Measurements from ENCODE around the gene EGFL7. TPM values are rescaled to one million over a fixed set of nuclear protein-coding genes. Genes with fewer than 3 reads are reported as not detected.
A peak's percentile ranks its signal among the peaks of the same experiment; 100 is the strongest.

Gene EGFL7
- total RNA-seq, 2 donors from 2014 or later, result 5.7 TPM; not detected in 1

DNA sequence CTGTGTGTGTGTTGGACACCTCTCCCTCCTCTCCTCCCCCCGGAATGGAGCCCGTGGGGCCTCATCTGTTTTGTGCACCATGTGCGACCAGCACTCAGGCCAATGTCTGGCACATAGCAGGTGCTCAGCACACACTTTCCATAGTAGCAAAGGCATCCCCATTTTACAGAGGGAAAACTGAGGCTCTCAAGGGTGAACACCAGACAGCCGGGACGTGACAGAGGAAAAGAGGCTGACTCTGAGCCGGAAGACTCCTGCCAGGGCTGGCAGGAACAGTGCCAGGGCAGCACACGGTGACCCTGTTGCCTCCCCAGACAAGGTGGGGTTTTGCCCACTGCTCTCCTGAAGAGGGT, 26.4 kb downstream of the EGFL7 start:
- Mint-ChIP-seq H3K36me3 (ENCODE audit: low read depth) (no peaks in the 10 kb centered on the region), H3K4me1 (peaks cover 8% of the 10 kb centered on the region), H3K27me3 (peaks cover 6% of the 10 kb centered on the region), H3K27ac (no peak overlapping the region), H3K4me3 (peak overlapping the region; percentile 36)
- no peaks in the 10 kb centered on the region for H3K9me3 ChIP-seq (ENCODE audit: control insufficient read depth, low read length, poor library complexity, severe bottlenecking)
- no peak for DNase-seq
- no peak for ATAC-seq

DNA sequence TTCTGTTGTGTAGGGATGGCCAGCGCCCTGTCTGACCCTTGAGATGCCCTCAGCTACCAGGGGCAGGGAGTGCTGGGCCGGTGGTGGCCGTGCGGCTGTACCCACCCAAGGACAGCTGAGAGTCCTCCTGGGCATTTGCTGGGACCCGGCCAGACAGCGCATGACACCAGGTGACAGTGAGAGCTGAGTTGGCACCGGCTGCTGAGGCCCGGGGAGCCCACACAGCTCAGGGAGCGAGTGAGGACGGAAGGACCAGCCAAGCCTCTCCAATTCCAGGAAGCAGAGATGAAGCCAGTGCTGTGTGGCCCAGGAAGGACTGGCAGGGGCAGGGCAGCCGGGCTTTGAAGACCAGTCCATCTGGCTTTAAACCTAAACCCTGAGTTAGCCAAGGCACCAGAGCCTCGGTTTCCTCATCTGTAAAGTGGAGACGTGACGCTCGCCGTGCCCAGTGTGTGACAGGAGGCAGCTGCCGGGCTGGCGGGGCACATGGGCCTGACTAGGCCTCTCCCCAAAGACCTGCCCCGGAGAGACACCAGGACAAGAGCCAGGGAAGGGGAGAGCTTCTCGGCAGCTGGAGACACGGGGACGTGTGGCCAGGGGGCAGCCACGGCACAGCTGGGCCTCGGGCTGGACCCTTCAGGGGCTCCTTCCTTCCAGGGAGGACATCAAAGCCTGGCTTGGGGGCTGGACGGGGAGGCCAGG, 27.5 kb downstream of the EGFL7 start:
- Mint-ChIP-seq H3K4me3 (no peak overlapping the region), H3K4me1 (peaks cover 8% of the 10 kb centered on the region), H3K27ac (peak overlapping the region; percentile 53), H3K36me3 (ENCODE audit: low read depth) (no peaks in the 10 kb centered on the region), H3K27me3 (peaks cover 6% of the 10 kb centered on the region)
- no peaks in the 10 kb centered on the region for H3K9me3 ChIP-seq (ENCODE audit: control insufficient read depth, low read length, poor library complexity, severe bottlenecking)
- no peak for ATAC-seq
- no peak for DNase-seq

DNA sequence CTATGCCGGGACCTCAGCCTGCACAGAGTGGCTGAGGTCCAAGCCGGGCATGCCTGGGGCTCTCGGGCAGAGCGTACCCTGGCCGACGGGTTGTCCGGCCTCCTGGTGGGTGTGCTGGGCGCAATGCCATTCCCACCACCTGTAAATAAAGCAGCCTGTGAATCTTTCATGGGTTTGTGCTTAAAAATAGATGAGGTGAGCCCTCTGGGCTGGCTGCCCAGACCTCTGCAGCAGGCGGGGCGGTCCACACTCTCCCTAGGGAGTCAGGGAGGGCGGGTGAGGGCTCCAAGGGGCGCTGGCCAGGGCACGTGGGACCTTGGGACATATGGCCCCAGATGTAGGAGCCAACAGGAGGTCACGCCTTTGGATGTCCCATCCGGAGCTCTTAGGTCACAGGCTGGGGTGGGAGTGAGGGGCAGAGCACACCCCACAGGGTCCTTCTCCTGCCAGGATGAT, 28.1 kb downstream of the EGFL7 start:
- H3K4me1 Mint-ChIP-seq, result peaks cover 7% of the 10 kb centered on the region
- peak overlapping the region; percentile 53 for H3K4me3 Mint-ChIP-seq
- no peaks in the 10 kb centered on the region for H3K36me3 Mint-ChIP-seq (ENCODE audit: low read depth)
- no peaks in the 10 kb centered on the region for H3K9me3 ChIP-seq (ENCODE audit: control insufficient read depth, low read length, poor library complexity, severe bottlenecking)
- DNase-seq, result no peak
- no peak overlapping the region for H3K27ac Mint-ChIP-seq
- no peak for ATAC-seq
- peaks cover 6% of the 10 kb centered on the region for H3K27me3 Mint-ChIP-seq

DNA sequence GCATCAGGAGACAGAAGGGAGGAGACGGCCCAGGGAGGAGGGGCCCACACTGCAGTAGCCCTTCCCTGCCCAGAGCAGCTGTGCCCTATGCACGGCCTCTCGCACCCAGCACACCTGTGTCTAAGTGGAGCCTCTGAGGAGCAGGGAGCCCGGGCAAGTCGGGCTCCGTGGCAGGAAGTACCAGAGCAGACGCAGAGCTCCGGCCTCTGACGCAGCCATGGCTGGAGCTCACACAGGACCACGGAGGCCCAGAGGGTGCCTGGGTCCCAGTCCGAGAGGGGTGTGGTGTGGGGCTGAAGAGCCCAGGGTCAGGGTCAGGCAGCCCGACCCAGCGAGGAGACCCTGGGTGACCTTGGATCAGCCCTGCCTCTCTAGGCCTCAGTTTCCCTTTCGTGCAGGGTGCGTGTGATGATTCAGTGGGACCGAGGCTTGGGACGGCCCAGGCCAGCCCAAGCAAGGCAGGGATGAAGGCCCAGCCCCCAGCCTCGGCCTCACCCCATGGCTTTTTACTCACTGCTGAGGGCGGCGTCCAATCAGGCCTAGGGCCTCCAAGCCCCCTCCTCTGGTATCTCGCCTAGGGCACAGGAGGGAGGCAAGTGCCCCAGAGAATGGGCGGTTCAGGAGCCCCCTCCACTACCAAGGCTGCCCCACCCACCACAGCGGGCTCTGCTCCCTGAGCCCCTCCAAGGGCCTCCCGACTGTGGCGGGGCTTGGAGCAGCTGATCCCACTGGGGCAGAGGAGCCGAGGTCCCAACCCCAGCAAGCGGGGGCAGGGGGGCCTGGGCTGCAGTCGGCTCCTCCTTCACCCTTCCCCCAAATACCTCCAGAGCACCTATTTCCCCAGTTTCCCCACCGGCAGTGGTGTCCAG, 28.8 kb downstream of the EGFL7 start:
- no peak for DNase-seq
- Mint-ChIP-seq H3K27me3 (peaks cover 10% of the 10 kb centered on the region), H3K4me1 (no peaks in the 10 kb centered on the region), H3K27ac (no peak overlapping the region), H3K36me3 (ENCODE audit: low read depth) (no peaks in the 10 kb centered on the region), H3K4me3 (peak overlapping the region; percentile 53)
- ATAC-seq, result no peak
- H3K9me3 ChIP-seq (ENCODE audit: control insufficient read depth, low read length, poor library complexity, severe bottlenecking), result no peaks in the 10 kb centered on the region

DNA sequence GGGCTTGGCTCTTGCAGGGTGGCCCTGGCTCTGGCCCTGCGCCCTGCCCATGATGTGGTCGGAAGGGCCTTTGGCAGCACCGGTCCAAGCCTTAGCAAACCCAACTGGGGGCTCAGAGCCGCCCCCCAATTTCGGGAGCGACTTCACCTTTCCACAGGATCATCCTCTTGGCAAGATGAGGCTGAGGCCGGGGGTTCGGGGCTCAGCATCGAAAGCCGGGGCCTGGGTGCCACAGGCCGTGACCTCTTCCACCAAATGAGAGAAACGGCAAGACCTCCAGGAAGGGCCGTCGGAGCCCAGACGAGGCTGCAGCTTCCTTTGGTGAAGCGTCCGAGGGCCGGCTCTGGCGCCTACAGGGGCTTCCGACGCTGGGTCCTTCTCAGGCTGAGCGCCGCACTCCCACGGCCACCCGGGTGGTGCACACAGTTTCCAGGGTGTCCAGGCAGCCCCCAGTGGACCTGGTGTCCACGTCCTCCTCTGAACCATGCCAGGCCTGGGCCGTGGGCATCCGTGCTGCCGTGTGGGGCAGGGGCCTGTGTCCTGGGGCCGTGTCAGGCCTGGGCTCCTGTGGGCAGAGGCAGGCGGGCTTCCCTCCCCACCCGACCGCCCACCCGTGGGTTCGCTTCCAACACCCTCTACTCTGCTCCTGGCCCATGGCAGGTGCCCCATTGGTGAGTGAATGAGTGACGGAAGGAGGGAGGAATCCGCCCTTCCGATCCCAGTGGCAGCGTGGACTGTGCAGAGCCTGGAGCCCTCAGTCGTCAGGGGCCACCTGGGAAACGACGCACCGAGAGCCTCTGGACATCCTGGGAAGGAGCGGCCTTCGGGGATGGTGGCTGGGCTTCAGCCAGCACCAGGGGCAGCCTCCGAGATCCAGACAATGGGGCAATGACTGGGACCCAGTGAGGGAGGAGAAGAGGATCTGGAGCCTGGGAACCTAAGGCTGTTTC, 29.7 kb downstream of the EGFL7 start:
- Mint-ChIP-seq H3K36me3 (ENCODE audit: low read depth) (no peaks in the 10 kb centered on the region), H3K27me3 (peaks cover 13% of the 10 kb centered on the region), H3K27ac (no peak overlapping the region), H3K4me3 (no peak overlapping the region), H3K4me1 (no peaks in the 10 kb centered on the region)
- H3K9me3 ChIP-seq (ENCODE audit: control insufficient read depth, low read length, poor library complexity, severe bottlenecking), result no peaks in the 10 kb centered on the region
- DNase-seq (no peak), ATAC-seq (no peak)

GRCh38 chr9:136693135-136693489, 30.4 kb downstream of the EGFL7 start:
- H3K36me3 Mint-ChIP-seq (ENCODE audit: low read depth), result no peaks in the 10 kb centered on the region
- H3K4me1 Mint-ChIP-seq, result no peaks in the 10 kb centered on the region
- no peak overlapping the region for H3K27ac Mint-ChIP-seq
- ATAC-seq (no peak), DNase-seq (no peak)
- H3K9me3 ChIP-seq (ENCODE audit: control insufficient read depth, low read length, poor library complexity, severe bottlenecking), result no peaks in the 10 kb centered on the region
- peaks cover 19% of the 10 kb centered on the region for H3K27me3 Mint-ChIP-seq
- peak overlapping the region; percentile 7 for H3K4me3 Mint-ChIP-seq

DNA sequence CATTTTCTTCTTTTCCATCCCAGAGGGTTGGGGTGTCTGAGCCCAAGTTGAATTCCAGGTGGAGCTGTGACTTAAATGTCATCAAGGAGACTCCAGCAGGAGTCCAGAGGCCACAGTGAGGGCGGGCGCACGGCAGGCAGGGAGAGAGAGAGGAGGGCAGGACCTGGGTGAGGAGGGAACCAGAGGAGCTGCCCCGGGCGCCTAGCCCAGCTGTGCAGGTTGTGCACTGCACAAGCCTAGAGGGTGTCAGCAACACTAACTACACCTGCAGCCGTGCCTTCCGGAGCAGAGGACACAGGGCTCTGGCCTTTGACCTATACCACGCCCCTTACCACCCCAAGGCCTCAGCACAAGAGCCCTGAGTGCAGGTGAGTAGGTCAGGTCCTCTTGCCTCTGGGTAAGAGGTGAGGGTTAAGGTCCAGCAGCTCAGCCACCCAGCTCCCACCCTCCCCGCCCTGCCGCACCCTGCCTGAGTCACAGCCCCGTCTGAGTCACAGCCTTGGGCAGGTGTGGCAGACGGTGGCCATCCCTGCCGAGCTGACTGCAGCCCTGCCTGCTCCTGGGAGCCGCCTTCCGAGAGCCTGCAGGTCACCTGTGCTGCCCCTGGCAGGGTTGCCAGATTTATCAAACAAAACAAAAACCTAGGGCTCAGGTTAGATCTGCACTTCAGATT, 30.9 kb downstream of the EGFL7 start:
- Mint-ChIP-seq H3K27me3 (peaks cover 20% of the 10 kb centered on the region), H3K4me3 (no peak overlapping the region), H3K27ac (no peak overlapping the region), H3K4me1 (no peaks in the 10 kb centered on the region), H3K36me3 (ENCODE audit: low read depth) (no peaks in the 10 kb centered on the region)
- DNase-seq (no peak), ATAC-seq (no peak)
- H3K9me3 ChIP-seq (ENCODE audit: control insufficient read depth, low read length, poor library complexity, severe bottlenecking), result no peaks in the 10 kb centered on the region

- H3K36me3 Mint-ChIP-seq (ENCODE audit: low read depth), result no peaks in the 10 kb centered on the region
- no peak overlapping the region for H3K4me3 Mint-ChIP-seq
- ATAC-seq, result peak; percentile 50
Observed at GRCh38 chr9:136694163-136694871, 31.6 kb downstream of the EGFL7 start.

GRCh38 chr9:136694872-136695247, 32.1 kb downstream of the EGFL7 start:
- ATAC-seq, result no peak
- H3K36me3 Mint-ChIP-seq (ENCODE audit: low read depth), result no peaks in the 10 kb centered on the region
- H3K4me1 Mint-ChIP-seq, result no peaks in the 10 kb centered on the region
- H3K27me3 Mint-ChIP-seq, result peaks cover 20% of the 10 kb centered on the region
- no peak for DNase-seq
- H3K9me3 ChIP-seq (ENCODE audit: control insufficient read depth, low read length, poor library complexity, severe bottlenecking), result no peaks in the 10 kb centered on the region
- H3K4me3 Mint-ChIP-seq, result no peak overlapping the region
- H3K27ac Mint-ChIP-seq, result no peak overlapping the region

More at GRCh38 chr9:136694163-136694871, 31.6 kb downstream of the EGFL7 start:
- no peak for DNase-seq
- Mint-ChIP-seq H3K27me3 (peaks cover 20% of the 10 kb centered on the region), H3K4me1 (no peaks in the 10 kb centered on the region), H3K27ac (no peak overlapping the region)
- no peaks in the 10 kb centered on the region for H3K9me3 ChIP-seq (ENCODE audit: control insufficient read depth, low read length, poor library complexity, severe bottlenecking)

DNA sequence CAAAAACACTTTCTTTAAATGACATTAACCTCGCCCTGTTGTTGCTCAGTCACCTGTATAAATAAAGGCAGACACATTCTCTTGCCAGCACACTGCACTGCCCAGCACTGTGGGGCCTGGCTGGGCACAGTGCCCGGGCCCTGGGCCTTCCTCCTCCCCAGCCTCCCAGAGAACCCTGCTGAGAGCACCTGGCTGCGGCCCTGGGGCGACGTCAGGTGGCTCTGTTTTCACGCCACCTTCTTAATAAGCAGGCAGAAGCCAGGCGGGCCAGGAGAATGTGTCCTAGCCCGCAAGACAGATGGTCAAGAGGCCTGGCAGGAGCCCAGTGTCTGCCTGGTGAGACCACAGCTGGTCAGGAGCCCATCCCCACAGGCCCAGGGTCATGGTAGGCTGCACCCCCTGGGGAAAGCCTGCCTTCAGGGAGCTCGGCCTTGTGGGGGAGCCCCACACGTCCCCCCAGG, 32.7 kb downstream of the EGFL7 start:
- DNase-seq, result no peak
- Mint-ChIP-seq H3K27ac (no peak overlapping the region), H3K27me3 (peaks cover 22% of the 10 kb centered on the region), H3K4me3 (no peak overlapping the region), H3K36me3 (ENCODE audit: low read depth) (no peaks in the 10 kb centered on the region), H3K4me1 (no peaks in the 10 kb centered on the region)
- ATAC-seq, result no peak
- no peaks in the 10 kb centered on the region for H3K9me3 ChIP-seq (ENCODE audit: control insufficient read depth, low read length, poor library complexity, severe bottlenecking)

DNA sequence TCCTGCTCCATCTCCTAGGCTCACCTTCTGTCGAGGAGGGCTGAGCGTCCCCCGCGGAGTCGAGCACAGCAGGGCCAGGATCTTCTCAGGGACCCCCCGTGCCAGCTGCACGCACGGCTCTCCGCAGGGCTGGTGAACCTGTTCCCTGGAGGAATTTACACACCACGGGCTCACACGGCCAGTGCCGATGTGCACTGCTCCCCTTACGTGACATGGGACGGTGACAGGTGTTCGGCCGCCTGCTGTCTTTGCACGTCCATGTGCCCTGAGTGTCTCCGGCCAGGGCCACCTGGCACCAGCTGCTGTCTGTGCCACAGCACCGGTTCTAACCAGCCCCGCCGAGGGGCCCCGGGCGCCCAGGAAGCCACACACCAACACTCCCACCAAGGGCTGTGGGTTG, 33.2 kb downstream of the EGFL7 start:
- H3K36me3 Mint-ChIP-seq (ENCODE audit: low read depth), result no peaks in the 10 kb centered on the region
- H3K4me3 Mint-ChIP-seq, result no peak overlapping the region
- peaks cover 2% of the 10 kb centered on the region for H3K4me1 Mint-ChIP-seq
- H3K27me3 Mint-ChIP-seq, result peaks cover 24% of the 10 kb centered on the region
- H3K27ac Mint-ChIP-seq, result no peak overlapping the region
- no peak for ATAC-seq
- no peak for DNase-seq
- H3K9me3 ChIP-seq (ENCODE audit: control insufficient read depth, low read length, poor library complexity, severe bottlenecking), result no peaks in the 10 kb centered on the region

GRCh38 chr9:136696502-136696901, 33.8 kb downstream of the EGFL7 start:
- peaks cover 6% of the 10 kb centered on the region for H3K4me1 Mint-ChIP-seq
- H3K36me3 Mint-ChIP-seq (ENCODE audit: low read depth), result no peaks in the 10 kb centered on the region
- no peak overlapping the region for H3K27ac Mint-ChIP-seq
- H3K9me3 ChIP-seq (ENCODE audit: control insufficient read depth, low read length, poor library complexity, severe bottlenecking), result no peaks in the 10 kb centered on the region
- H3K4me3 Mint-ChIP-seq, result no peak overlapping the region
- peaks cover 27% of the 10 kb centered on the region for H3K27me3 Mint-ChIP-seq
- no peak for ATAC-seq
- DNase-seq, result no peak
